Stimulated activated CD8-positive, alpha-beta memory T cell treated with anti-CD3 and anti-CD28 coated beads, Interleukin-15, amount 100 ng/mL, for 1 hour (primary cell): Measurements from ENCODE around the gene BLCAP.

Source experiments
- DNase-seq: peaks from one replicate; pipeline ENCODE4 v3.0.0-alpha.2; 2020; ENCODE audit warnings: low read depth

BLCAP gene

DNA sequence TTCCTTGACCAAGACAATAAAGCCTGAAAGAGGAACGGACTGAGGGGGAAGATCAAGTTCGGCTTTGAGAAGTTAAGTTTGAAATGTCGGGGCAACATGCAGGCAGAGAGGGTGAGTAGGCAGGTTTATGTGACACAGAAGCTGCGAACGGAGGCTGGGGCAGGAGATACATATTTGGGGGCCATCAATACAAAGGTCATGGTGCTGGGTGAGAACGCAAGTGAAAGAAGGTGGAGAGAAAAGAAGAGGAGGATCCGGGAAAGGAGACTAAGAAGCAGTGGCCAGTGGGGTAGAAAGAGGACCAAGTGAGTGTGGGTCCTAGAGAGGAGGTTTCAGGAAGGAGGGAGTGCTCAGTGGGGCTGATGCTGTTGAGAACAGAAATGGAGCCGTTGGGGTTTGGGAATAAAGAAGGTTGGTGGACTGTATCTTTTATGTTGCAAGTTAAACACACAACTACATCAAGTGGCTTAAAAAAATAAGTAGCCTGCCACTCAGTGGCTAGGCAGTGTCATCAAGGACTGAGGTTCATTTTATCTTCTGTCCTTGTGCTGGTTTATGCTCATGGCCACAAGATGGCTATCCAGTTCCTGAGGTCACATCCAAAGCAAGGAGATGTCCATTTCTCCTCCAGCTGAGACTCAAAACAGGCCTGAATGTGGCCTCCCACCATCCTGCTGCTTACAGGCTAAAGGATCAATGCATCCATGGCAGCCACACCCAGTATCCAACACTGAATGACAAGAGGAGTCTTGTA is 1.7 kb upstream of the BLCAP start:
- DNase-seq, result no peak

DNA sequence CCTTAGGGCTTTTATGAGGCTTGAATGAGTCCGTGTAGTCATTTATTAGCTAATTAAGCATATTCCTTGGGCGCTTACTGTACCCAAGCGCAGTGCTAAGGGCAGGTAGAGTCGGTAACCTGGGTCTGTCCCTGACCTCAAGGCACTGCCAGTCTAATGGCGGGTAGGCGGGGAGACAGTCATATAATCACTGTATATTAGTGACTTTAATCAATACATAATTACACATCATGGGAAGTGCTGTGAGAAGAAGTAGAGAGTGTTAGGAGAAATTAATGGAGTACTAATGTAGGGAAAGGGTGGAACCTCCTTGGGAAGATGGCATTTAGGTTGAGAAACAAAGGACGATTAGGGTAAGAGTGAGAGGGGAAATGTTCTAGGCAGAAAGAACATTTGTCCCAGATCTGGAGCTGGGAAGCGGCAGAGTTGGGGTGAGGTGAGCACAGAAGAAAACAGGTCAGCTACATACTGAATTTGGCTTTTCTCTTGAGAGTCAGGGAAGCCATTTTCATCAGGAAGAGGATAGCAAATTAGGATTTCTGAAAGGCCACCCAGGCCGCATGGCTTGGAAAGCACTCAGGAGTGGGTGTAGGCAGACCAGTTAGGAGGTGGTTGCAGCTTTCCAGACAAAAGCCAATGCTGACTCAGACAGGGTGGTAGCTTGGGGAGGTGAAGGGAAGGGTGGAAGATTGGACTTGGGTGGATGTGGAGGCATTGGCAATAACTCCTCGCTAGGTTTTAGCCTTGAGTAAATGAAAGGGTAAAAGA is 954 bp upstream of the BLCAP start:
- no peak for DNase-seq

DNA sequence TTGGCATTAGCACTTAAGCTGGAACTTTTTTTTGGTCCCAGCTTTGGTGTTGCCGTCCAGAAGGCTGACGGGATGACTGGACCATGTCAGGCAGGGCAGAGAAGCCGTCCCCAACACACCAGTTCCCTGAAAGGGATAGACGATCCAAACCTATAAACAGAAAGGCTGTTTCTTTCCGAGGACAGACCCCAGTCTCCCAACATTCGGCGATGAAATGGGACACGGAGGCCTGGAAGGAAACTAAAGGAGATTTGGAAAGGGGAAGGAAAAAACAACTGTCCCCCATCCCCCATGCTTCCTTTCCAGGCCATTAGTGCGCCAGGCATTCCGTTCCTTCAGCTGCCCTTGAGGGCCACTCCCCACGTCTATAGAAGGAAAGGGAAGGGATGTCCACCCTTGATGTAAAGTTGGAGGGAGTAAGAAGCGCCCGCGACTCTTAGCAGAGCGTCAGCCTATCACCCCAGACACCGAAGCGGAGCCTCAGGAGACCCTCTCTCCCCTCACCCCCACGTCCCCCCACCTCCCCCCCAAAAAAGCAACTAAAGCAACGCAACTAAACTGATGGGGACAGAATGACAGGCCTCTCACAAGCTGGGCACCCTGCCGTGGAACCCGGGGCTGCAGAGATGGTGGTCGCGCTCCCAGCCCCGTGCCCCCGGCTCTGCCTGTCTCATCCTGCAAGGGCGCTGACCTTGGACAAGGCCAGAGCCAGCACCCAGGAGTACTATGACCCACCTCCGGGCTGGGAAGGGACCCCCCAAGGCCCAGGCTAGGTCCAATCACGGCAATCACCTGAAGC is 638 bp downstream of the BLCAP start:
- DNase-seq, result no peak

DNA sequence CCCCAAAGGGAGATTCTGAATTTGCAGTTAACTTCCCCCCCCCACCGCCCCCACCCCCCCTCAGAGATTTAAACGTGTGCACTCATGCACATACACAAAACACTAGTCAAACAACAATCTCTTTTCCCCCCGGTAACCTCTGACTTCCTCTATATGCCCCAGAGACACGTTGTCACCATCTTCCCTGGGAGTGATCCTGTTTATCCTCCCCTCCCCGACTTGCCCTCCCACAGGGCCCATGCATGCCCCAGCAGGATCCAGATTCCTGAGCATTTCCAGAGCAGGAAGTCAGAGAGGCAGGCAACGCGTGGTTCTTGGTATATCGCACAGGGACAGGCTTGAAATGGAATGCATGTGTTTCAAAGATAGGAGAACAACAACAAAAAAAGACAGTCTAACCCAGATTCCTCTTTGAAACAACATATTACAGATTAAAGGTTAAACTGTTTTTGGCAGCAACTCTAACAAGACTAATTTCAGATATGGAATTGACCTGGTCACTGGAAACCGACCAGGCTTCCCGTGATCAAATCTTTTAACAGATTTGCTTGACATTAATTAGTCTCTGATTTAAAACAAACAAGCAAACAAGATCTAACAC is 1.3 kb downstream of the BLCAP start:
- DNase-seq, result no peak

DNA sequence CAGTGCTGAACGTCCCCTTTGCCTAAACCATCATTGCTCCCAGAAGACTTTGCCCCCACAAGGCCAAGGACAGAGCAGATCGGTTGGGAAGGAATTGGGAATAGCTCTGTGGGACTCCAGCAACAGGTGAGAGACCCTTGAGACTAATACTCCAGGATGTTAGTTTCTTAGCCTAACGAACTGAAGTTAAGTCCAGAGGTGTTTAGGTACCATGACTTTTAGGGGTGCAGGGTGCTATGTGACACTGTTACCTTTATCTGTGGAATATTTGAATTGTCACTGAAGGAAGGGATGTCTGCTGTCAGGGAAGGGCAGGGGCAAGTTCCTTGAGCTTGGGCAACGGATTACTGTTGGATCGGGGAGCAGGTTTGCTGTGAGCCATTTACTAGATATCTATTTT is 1.9 kb downstream of the BLCAP start:
- DNase-seq, result no peak

DNA sequence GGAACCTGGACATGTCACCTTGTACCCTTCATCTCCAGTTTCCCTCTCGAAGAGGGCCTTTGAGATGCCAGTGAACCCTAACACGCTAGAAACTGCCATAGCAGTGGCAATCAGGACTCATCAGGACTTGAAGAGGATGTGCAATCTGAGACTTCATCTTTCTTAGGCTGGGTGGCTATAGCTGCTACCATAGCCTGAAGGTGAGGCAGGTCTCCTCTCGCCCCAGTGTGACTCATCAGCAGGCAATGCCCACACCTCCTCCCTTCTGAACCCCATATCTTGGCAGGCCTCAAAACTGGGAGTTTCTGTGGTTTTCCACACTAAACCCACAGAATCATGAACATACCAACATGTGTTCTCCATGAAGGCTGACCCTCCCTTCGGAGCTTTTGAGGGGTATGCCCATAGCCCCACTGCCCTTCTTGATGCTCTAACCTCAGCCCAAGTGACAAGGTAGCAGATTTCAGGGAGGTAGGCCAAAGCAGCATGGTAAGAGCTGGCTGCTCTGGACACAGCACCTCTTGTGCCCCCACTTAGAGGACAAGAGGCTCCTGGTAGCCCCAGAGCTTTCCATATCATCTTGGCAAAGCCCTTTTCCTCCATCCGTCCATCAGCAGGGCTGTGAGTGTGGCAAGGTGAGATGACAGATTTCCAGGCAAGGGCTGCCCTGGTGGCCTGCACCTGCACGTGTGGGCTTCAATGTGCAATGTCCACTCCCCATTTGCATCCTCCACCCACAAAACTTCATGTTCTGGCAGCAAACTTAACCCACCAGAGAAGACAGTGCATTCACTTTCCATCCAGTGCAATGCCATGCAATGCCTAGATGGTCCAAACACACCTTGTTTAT is 2.6 kb downstream of the BLCAP start:
- DNase-seq, result no peak

DNA sequence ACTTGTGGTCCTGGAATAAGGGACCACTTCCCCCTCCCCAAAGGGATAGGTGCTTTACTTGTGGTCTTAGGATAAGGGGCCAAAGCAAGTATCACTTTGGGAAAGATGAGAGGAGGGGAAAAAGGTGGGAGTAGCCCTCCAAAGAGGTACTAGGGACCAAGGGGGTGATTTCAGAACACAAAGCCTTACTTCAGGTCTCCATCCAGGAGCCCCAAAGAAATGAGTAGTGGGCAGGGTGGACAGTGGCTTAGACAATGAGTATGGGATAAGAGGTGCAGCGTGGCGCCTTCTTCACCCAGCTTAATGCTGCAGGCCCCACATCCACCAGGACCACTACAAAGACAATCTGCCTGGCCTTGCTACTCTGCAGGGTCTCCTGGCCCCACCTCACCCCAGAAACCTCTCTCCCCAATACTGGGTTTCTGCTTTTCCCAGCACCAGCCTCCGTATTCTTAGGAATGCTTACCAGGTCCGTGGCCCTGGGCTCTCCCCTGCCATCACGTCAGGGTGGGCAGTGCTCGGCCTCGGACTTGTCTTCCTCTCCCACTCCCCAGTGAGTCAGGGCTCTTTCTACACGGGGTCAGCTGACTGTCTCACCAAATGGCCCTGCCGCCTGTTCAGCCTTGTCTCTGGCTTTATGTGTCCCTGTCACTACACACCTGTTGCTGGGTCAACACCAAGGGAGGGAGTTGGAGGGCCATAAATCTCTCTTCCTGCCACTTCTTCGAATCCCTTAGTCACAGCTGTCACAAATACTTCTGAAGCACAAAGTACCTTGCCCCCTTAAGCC is 3.6 kb downstream of the BLCAP start:
- no peak for DNase-seq

DNA sequence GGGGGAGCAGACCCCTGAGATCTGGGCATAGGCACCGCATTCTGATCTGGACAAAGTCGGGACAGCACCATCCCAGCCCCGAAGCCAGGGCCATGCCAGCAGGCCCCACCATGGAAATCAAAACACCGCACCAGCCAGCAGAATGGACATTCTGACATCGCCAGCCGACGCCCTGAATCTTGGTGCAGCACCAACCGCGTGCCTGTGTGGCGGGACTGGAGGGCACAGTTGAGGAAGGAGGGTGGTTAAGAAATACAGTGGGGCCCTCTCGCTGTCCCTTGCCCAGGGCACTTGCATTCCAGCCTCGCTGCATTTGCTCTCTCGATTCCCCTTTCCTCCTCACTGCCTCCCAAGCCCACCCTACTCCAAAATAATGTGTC is 4.7 kb downstream of the BLCAP start:
- DNase-seq, result no peak

DNA sequence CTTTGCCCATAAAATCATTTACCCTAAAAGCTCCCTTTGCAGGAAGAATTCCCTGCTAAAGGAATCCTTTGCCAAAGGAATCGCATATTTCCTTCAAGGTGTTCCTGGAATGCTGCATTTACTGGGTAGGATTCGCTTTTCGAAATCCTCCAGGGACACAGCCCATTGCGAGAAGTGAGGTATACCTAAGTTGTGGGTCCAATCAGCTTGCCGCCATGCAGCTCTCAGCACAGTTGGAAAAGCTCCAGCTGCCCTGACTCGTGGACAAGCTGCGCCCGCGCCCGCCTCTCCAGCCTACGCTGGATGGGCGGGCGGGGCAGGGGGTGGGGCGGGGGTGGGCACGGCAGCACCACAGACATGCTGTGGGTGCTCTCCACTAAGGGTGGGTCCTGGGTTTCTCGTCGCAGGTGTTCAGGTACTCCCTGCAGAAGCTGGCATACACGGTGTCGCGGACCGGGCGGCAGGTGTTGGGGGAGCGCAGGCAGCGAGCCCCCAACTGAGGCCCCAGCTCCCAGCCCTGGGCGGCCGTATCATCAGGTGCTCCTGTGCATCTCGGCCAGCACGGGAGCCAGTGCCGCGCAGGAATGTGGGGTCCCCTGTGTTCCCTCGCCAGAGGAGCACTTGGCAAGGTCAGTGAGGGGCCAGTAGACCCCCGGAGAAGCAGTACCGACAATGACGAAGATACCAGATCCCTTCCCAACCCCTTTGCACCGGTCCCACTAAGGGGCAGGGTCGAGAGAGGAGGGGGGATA is 5.2 kb downstream of the BLCAP start:
- DNase-seq, result no peak

DNA sequence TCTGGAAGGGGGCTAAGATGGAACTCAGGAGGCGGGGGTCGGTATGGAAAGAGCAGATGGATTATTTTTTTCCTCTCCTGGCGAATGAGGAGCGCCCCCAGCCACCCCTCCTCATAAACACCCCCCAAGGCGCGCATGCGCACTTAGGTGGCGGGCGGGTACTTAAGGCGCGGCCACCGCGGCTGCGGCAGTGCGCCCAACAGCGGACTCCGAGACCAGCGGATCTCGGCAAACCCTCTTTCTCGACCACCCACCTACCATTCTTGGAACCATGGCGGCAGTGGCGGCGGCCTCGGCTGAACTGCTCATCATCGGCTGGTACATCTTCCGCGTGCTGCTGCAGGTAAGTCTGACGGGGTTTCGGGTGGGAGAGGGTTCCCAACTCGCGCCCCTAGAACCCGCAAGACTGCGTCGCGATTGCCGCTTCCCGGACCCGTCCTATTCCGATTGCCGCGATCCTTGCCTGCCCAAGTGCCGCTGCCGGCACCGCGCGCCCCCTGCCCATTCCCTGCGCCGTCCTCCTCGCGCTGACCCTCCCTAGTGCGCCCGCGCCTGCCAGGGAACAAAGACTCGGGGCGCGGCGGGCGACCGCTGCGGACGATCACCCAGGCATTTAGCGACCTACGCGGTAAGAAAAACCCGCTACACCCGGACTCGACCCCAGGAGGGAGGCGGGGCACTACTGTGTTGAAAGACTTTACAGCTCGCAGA is 6.5 kb downstream of the BLCAP start, which contains the start of gene NNAT:
NNAT (plus strand) TSS at position 190 of the 711 bp plus-strand sequence; CDS start at position 272, 82 bp downstream.
- DNase-seq, result no peak

DNA sequence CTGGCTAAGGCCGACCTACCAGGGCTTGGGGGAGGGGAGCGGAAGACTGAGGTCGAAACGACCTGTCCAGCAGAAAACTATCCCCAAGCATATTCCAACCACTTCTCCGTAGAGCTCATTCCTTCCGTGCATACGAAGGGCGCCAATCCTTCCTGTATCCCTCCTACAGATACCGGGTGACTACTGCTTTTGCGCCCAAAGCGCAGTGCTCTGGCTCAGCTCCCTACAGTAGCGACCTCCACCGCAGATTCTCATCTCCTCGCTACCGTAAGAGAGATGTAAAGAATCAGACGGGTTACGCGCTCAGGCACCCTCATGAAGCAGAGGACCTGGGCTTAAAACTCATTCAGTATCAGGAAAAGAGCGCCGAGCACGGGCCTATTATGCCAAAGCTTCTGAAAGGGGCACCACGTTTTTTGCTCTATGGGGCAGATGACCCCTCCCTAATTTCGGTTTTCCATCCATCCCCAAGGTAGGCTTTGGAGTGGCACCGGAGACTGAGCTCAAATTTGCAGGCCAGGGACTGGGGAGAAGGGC is 7.2 kb downstream of the BLCAP start:
- no peak for DNase-seq

DNA sequence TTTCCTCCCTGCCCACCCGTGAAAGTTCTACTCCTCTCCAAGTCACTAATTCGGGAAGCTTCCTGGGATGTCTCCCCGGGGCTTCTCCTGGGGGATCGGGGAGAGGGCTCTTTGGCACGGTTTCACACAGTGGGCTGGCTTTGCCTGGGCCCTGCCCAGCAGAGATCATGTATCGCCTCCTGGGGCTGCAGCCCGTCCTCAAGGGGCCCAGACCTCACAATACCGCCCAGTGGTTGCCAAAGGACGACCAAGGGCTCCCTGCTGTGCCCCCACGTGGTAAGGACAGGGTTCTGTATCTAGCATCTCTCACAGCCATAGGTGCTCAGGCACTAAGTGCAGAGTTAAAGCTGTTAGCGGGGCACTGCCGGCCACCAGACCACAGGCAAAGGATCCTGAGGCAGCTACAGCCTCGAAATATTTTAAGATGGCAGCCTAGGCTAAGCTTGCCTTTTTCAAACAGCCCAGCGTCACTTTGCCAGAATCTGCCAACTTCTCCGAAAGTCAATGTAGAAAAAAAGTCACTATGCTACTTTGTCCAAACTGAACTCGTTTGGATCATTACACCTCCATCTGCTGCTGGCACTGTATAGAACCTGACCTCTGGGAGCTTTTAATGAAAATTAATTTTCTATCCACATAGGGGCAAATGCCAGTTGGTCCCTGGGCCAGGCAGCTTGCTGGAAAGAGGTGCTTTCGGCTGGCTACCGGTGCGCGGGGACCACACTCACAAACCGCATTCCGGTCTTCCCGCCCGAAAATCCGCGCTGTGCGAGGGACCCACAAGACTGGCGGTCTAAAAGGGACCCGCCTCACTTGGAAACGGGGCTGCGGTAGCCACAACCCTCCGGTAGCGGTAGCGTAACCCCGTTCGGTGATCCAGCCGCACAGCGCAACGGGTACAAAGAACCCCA is 7.9 kb downstream of the BLCAP start:
- DNase-seq, result no peak

DNA sequence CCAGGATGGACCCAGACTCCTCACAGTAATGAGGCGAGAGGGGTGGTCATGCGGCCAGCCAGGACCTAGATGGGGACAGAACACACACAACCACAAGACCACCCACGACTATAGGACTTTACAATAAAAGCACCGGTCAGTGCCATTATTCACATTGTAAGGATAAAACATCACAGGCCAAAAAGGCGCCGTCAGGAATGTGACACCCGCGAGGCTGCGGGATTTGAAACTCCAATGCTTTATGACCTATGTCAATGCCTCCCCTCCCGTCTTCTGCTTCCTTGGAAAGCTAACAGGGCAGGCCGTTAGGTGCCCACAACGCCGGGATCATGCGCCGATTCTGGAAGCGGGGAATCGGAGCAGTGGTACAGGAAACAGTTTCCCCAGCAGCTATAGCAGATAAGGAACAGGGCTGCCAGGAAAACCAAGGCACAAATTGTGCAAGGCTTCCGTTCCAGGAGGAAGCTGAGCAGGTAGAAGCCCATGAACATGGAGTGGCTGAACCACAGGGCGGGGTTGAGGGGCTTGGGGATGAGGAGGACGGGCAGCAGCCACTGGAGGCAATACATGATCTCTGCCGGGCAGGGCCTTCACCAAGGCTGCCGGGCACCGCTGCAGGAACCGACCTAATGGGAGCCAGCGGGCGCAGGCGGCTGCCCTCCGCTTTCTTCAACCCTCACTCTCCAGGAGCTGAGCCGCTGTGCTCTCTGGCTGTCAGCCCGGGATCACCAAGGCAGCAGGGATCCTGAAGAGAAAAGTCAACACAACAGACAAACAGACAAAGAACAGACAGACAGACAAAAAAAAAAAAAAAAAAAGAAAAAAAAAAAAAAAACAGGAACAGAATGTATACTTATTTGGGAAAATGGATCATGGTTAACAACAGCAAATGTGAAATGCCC is 8.8 kb downstream of the BLCAP start:
- DNase-seq, result no peak

DNA sequence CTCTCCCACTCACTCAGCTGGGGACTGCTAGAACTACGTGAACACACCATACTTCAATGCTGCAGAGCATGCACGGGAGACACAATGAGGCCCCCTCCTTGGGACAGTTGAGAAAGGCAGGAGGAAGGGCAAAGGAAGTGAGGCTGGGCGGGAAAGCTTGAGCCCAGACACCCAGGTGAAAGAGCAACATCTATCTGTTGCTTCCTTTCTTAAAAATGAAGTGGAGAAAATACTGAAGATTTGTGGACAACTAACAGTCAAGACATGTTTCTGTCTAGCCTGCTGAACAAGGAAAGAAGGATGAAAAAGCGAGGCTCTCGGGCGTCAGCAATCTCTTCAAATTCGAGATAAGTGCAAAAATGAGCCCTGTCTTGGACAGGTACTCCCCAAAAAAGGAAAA is 9.6 kb downstream of the BLCAP start:
- no peak for DNase-seq

DNA sequence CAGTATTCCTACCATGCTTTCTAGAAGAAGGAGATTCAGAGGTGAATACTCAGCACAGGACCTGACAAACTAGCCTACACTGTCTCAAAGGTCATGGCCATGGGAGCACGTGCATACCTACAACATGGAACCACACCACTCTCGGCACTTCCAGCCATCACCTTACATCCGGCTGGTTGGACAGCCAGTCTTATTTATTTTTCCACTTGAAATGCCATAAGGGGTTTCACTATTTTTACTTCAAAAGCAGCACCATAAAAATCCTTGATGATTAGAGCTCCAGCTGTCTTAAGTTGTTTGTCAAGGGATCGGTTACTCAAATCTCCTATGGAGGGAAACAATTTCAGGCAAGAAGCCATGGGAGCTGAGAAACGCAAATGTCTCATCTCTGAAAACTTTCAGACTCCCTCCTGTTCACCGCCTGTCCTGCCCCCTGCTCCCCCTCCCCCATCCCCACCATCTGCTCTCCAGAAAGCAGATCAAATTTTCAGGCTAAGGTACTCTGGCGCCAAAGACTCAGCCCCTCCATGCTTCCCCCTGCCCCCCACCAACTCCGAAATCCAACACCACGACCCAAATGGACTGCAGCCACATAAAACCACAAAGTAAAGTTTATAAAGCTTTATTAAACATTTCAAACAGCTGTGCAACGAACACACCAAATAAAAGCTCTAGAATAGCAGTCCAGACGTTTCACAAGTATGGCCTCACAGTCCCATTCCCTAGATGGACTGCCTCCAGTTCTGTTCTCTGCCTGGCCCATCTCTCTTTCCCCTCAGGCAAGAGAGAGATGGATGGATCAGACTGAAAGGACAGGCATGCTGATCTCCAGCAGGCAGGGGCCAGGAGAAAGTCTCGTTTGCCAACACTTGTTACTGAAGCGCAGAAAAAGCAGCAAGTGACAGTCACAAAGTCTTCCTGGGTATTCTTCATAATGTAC is 10.6 kb downstream of the BLCAP start:
- no peak for DNase-seq

DNA sequence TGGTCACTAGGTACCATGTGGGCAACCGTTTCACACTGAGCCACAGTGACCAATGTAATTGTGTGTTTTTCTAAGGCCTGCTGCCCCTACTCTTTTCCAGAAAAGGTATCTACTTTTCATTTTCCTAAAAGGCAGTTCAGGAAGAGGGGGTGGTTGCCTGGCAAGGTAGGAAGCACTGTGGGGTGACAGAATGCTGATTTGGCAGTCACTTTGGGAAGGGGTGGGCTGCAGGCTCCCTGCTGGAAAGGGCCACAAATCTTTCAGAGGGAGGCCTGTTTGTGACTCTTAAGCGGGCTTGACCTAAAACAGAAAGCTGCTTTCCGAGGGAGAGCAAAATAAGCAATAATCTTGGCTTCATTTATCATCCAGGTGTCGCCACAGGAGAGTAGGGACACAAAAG is 11.8 kb downstream of the BLCAP start:
- DNase-seq, result no peak
